ENCODE data around the gene SPTAN1.
A peak's percentile ranks its signal among the peaks of the same experiment; 100 is the strongest.
"Not testable (repeated sequence)": the region's sequence is repeated elsewhere in the genome, so short reads cannot be mapped to it uniquely, and the experiment has no call there.

The SPTAN1 gene
- 749 to 973 (median 943) reads per million in 3 donors for total RNA-seq

DNA sequence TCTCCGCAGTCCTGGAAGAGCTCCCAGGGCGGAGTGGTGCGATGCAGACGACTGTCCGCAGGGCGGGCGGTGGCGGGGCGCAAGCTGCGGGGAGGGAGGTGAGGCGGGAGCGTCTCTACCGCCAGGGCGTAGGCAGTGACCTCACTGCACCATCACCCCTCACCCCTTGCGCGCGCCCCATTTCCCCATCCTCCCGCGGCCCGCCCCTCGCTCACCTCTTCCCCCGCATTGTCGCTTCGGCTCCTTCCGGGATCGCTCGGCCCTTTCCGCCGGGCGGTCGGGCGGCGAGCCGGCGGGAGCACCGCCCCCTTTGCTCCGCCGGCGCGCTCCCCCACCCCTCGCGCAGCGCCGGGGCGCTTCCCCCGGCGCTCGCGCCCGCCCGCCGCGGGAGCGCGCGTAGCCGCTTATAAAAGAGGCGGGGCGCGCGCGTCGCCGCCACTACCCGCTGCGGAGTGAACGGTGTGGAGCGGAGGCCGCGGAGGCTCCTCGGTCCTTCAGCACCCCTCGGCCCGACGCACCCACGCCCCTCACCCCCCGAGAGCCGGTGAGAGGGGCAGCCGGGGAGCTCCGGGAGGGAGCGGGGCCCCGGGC is at the start of gene SPTAN1:
SPTAN1 (plus strand) TSS at position 435 of the 591 bp plus-strand sequence. CDS start 14,154 bp downstream, outside the sequence.
- no peaks in the 10 kb centered on the region for H3K27me3 ChIP-seq (replicated peaks; ENCODE audit: control insufficient read depth, insufficient read depth, low read length, poor library complexity, severe bottlenecking)
- H3K27ac ChIP-seq (ENCODE audit: insufficient read depth, low read length, poor library complexity, severe bottlenecking) = peak within 1 kb of the TSS; percentile 90
- H3K36me3 ChIP-seq (ENCODE audit: control insufficient read depth, insufficient read depth, low read length) = no peaks in the 10 kb centered on the region
- H3K4me1 ChIP-seq (ENCODE audit: control insufficient read depth, insufficient read depth, low read length, poor library complexity, severe bottlenecking) = peaks cover 56% of the 10 kb centered on the region
- no peaks in the 10 kb centered on the region for H3K9me3 ChIP-seq (ENCODE audit: control insufficient read depth, low read length)
- DNase-seq = peak; percentile 92 to 94 (median 92)
- peak within 1 kb of the TSS; percentile 83 for H3K4me3 ChIP-seq (ENCODE audit: insufficient read depth, low read depth, low read length, poor library complexity, severe bottlenecking)

DNA sequence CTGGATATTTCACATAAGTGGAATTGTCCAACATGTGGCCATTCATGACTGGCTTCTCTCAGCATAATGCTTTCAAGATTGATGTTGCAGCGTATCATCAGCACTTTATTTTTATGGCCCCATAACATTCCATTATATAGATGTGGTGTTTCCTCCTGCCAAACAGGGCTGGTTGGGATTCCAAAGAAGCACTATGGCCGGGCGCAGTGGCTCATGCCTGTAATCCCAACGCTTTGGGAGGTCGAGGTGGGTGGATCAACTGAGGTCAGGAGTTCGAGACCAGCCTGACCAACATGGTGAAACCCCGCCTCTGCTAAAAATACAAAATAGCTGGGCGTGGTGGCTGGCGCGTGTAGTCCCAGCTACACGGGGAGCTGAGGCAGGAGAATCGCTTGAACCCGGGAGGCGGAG is 49.0 kb upstream of the SPTAN1 start:
- H3K36me3 ChIP-seq (ENCODE audit: control insufficient read depth, insufficient read depth, low read length) = peaks cover 23% of the 10 kb centered on the region
- not testable (repeated sequence) for H3K4me3 ChIP-seq (ENCODE audit: insufficient read depth, low read depth, low read length, poor library complexity, severe bottlenecking); H3K27ac ChIP-seq (ENCODE audit: insufficient read depth, low read length, poor library complexity, severe bottlenecking)

DNA sequence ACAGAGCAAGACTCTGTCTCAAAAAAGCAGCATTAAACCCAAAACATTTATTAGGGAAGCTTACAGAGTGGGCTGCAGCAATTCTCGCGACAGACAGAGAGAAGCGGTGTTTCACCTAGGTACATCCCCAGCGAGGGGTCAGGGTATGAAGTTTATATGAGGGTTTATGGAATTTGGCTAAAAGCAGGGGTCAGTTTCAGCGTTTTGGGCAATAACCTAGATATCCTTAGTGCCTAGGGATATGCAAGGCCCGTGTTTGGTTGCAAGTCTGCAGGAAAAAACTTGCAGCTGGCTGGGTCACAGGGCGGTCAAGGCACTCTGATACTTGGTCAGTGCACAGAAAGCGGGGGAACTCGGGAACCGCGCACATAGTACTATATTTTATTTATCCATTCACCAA is 48.5 kb upstream of the SPTAN1 start:
- no peaks in the 10 kb centered on the region for H3K4me1 ChIP-seq (ENCODE audit: control insufficient read depth, insufficient read depth, low read length, poor library complexity, severe bottlenecking)
- H3K27me3 ChIP-seq (replicated peaks; ENCODE audit: control insufficient read depth, insufficient read depth, low read length, poor library complexity, severe bottlenecking) = no peaks in the 10 kb centered on the region
- peaks cover 22% of the 10 kb centered on the region for H3K36me3 ChIP-seq (ENCODE audit: control insufficient read depth, insufficient read depth, low read length)
- H3K27ac ChIP-seq (ENCODE audit: insufficient read depth, low read length, poor library complexity, severe bottlenecking) = no peak overlapping the region
- no peak for DNase-seq
- peak overlapping the region; percentile 96 for H3K4me3 ChIP-seq (ENCODE audit: insufficient read depth, low read depth, low read length, poor library complexity, severe bottlenecking)
- H3K9me3 ChIP-seq (ENCODE audit: control insufficient read depth, low read length) = no peaks in the 10 kb centered on the region

More for the DNA sequence above, 49.0 kb upstream of the SPTAN1 start:
- H3K9me3 ChIP-seq (ENCODE audit: control insufficient read depth, low read length); H3K27me3 ChIP-seq (replicated peaks; ENCODE audit: control insufficient read depth, insufficient read depth, low read length, poor library complexity, severe bottlenecking); DNase-seq; H3K4me1 ChIP-seq (ENCODE audit: control insufficient read depth, insufficient read depth, low read length, poor library complexity, severe bottlenecking): not testable (repeated sequence)

DNA sequence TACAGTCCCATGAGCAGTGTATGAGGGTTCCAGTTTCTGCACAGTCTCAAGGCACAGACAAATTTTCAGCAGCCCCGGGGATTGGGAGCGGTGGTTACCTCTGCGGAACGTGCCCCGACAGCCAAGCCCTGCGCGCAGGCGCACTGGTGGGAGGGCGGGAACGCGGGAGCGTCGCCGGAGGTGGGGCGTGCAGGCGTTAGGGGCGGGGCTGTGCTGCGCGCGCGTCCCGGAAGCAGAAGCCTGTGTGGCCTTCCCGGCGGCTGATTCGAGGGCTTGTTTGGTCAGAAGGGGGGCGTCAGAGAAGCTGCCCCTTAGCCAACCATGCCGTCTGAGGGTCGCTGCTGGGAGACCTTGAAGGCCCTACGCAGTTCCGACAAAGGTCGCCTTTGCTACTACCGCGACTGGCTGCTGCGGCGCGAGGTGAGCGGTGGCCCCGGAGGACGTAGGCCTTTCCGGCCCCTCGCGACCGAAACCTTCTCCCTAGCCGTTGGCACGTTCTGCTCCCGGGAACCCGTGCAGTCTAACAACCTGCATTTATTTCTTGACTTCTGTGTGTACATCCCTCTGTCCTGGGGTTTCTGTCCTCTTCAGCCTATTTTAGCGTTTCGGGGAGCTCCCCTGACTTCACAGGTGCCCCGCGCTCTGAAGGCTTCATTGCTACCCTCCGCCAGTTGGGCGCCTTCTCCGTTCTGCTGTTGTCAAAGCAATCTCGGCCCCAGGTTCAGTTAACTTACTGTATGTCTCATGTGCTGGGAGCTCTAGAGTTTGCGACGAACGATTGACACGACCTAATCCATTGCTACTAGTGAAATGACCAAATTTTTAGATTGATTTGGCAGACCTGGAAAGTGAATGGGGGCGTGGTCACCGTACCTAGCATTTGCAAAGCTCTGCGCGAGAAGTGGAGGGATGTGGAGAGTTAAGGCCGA is 47.6 kb upstream of the SPTAN1 start, which contains the start of gene GLE1:
GLE1 (plus strand) TSS at position 235 of the 929 bp plus-strand sequence; CDS start at position 322, 87 bp downstream.
- Histone ChIP-seq H3K4me1 (ENCODE audit: control insufficient read depth, insufficient read depth, low read length, poor library complexity, severe bottlenecking) (no peaks in the 10 kb centered on the region), H3K9me3 (ENCODE audit: control insufficient read depth, low read length) (no peaks in the 10 kb centered on the region), H3K27ac (ENCODE audit: insufficient read depth, low read length, poor library complexity, severe bottlenecking) (peak within 1 kb of the TSS; percentile 85), H3K27me3 (replicated peaks; ENCODE audit: control insufficient read depth, insufficient read depth, low read length, poor library complexity, severe bottlenecking) (no peaks in the 10 kb centered on the region), H3K36me3 (ENCODE audit: control insufficient read depth, insufficient read depth, low read length) (peaks cover 25% of the 10 kb centered on the region), H3K4me3 (ENCODE audit: insufficient read depth, low read depth, low read length, poor library complexity, severe bottlenecking) (peak within 1 kb of the TSS; percentile 96)
- peak; percentile 92 to 96 (median 94) for DNase-seq

DNA sequence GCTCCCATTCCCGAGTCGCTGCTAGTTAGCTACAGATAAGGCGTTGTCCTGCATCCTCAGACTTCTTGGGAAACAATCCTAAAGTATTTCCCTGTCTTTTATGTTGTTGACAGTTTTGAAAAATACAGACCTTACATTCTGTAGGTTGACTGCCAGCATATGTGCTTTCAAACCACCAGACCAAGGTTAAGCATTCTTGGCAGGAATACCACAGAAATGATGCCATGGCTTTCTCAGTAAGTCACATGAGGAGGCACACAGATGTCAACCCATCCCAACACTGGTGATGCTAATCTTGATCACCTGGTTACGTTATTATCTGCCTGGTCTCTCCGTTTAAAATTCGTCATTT is 47.0 kb upstream of the SPTAN1 start:
- peaks cover 22% of the 10 kb centered on the region for H3K36me3 ChIP-seq (ENCODE audit: control insufficient read depth, insufficient read depth, low read length)
- no peaks in the 10 kb centered on the region for H3K9me3 ChIP-seq (ENCODE audit: control insufficient read depth, low read length)
- DNase-seq = no peak
- no peaks in the 10 kb centered on the region for H3K4me1 ChIP-seq (ENCODE audit: control insufficient read depth, insufficient read depth, low read length, poor library complexity, severe bottlenecking)
- H3K27me3 ChIP-seq (replicated peaks; ENCODE audit: control insufficient read depth, insufficient read depth, low read length, poor library complexity, severe bottlenecking) = no peaks in the 10 kb centered on the region
- H3K4me3 ChIP-seq (ENCODE audit: insufficient read depth, low read depth, low read length, poor library complexity, severe bottlenecking) = peak overlapping the region; percentile 96
- H3K27ac ChIP-seq (ENCODE audit: insufficient read depth, low read length, poor library complexity, severe bottlenecking) = peak overlapping the region; percentile 85

DNA sequence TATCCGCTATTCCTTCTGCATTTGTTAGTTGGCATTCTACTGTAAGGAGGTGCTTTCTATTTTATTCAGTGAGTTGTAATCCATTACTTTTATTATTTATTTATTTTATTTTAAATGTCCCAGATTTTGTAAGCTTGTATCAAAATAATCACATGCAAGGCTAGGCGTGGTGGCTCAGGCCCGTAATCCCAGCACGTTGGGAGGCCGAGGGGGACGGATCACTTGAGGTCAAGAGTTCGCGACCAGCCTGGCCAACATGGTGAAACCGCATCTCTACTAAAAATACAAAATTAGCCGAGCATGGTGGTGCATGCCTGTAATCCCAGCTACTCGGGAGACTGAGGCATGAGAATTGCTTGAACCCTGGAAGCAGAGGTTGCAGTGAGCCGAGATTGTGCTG is 46.5 kb upstream of the SPTAN1 start:
- DNase-seq; H3K4me1 ChIP-seq (ENCODE audit: control insufficient read depth, insufficient read depth, low read length, poor library complexity, severe bottlenecking); H3K27me3 ChIP-seq (replicated peaks; ENCODE audit: control insufficient read depth, insufficient read depth, low read length, poor library complexity, severe bottlenecking); H3K9me3 ChIP-seq (ENCODE audit: control insufficient read depth, low read length); H3K27ac ChIP-seq (ENCODE audit: insufficient read depth, low read length, poor library complexity, severe bottlenecking): not testable (repeated sequence)
- Histone ChIP-seq H3K36me3 (ENCODE audit: control insufficient read depth, insufficient read depth, low read length) (peaks cover 17% of the 10 kb centered on the region), H3K4me3 (ENCODE audit: insufficient read depth, low read depth, low read length, poor library complexity, severe bottlenecking) (peak overlapping the region; percentile 96)

DNA sequence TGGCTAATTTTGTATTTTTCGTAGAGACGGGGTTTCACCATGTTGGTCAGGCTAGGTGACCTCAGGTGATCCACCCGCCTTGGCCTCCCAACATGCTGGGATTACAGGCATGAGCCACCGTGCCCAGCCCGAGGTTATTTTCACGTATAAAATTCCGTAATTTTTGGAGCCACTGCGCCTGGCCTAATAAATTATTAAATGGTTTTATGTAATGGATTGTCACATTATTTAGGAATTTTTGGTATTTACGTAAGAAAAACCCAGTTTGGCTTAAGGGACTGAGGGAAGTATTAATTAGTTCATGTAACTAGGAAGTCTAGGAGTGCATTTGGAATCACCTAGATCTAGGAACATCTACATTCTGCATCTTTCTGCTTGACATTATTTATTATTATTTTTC is 39.6 kb upstream of the SPTAN1 start:
- Histone ChIP-seq H3K4me1 (ENCODE audit: control insufficient read depth, insufficient read depth, low read length, poor library complexity, severe bottlenecking) (no peaks in the 10 kb centered on the region), H3K36me3 (ENCODE audit: control insufficient read depth, insufficient read depth, low read length) (peaks cover 54% of the 10 kb centered on the region), H3K27ac (ENCODE audit: insufficient read depth, low read length, poor library complexity, severe bottlenecking) (no peak overlapping the region), H3K9me3 (ENCODE audit: control insufficient read depth, low read length) (no peaks in the 10 kb centered on the region), H3K4me3 (ENCODE audit: insufficient read depth, low read depth, low read length, poor library complexity, severe bottlenecking) (no peak overlapping the region), H3K27me3 (replicated peaks; ENCODE audit: control insufficient read depth, insufficient read depth, low read length, poor library complexity, severe bottlenecking) (no peaks in the 10 kb centered on the region)
- no peak for DNase-seq

DNA sequence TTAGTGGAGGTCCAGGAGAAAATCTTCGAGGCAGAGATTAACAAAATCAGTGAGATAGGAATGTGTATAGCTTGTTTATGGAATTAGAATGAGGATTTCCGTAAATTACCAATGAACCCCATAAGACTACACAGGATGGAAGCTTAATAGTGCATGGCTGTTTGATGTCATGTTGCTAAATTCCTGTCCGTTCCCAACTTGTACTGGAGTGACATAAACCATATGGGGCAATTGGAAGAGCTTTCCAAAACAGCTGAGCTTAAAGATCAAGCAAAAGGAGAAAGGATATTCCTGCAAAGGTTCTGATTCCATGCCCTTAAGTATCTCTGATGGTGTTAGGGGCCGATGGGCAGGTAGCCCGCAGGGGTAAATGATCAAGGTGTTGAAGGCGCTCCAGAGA is 30.4 kb upstream of the SPTAN1 start:
- Histone ChIP-seq H3K27ac (ENCODE audit: insufficient read depth, low read length, poor library complexity, severe bottlenecking) (no peak overlapping the region), H3K4me3 (ENCODE audit: insufficient read depth, low read depth, low read length, poor library complexity, severe bottlenecking) (no peak overlapping the region), H3K4me1 (ENCODE audit: control insufficient read depth, insufficient read depth, low read length, poor library complexity, severe bottlenecking) (no peaks in the 10 kb centered on the region), H3K27me3 (replicated peaks; ENCODE audit: control insufficient read depth, insufficient read depth, low read length, poor library complexity, severe bottlenecking) (no peaks in the 10 kb centered on the region), H3K9me3 (ENCODE audit: control insufficient read depth, low read length) (no peaks in the 10 kb centered on the region), H3K36me3 (ENCODE audit: control insufficient read depth, insufficient read depth, low read length) (peaks cover 67% of the 10 kb centered on the region)
- no peak for DNase-seq

DNA sequence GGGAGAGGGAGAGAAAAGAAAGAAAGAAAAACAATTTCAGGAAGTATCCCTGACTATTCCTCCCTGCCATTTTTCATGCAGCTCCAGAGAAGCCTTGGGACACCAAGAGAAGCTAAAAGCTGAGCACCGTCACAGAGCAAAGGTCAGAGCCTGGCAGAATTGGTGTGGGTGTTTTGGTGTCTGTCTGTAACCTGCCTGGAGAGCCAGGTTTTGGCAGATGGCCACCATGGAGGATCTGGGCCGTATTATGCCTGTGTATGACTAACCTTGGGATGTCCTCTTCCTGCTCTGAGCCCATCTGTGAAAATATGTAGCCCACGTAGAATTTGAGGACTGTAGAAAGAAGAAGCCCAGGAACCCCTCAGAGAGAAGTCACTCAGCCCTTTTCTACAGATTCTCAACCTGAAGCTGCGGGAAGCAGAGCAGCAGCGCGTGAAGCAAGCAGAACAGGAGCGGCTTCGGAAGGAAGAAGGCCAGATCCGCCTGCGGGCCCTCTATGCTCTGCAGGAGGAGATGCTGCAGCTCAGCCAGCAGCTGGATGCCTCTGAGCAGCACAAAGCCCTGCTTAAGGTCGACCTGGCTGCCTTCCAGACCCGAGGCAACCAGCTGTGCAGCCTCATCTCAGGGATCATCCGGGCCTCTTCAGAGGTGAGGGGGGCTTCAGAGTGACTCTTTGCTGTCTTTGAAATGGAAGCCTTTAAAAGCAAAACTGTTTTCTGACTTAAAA is 29.0 kb upstream of the SPTAN1 start:
- no peak for DNase-seq
- Histone ChIP-seq H3K9me3 (ENCODE audit: control insufficient read depth, low read length) (no peaks in the 10 kb centered on the region), H3K4me3 (ENCODE audit: insufficient read depth, low read depth, low read length, poor library complexity, severe bottlenecking) (no peak overlapping the region), H3K27ac (ENCODE audit: insufficient read depth, low read length, poor library complexity, severe bottlenecking) (no peak overlapping the region), H3K4me1 (ENCODE audit: control insufficient read depth, insufficient read depth, low read length, poor library complexity, severe bottlenecking) (no peaks in the 10 kb centered on the region), H3K36me3 (ENCODE audit: control insufficient read depth, insufficient read depth, low read length) (peaks cover 61% of the 10 kb centered on the region), H3K27me3 (replicated peaks; ENCODE audit: control insufficient read depth, insufficient read depth, low read length, poor library complexity, severe bottlenecking) (no peaks in the 10 kb centered on the region)
